GM19372 (cell line): ENCODE data around the gene MTCH1.

Experiments used
- ATAC-seq: cut with Tn5 transposase; IDR thresholded peaks from one replicate; pipeline ENCODE4 v1.9.1; 2021; ENCODE audit warnings: mild to moderate bottlenecking, low read depth, moderate library complexity; ENCODE audit not compliant: unreplicated experiment

The MTCH1 gene

DNA sequence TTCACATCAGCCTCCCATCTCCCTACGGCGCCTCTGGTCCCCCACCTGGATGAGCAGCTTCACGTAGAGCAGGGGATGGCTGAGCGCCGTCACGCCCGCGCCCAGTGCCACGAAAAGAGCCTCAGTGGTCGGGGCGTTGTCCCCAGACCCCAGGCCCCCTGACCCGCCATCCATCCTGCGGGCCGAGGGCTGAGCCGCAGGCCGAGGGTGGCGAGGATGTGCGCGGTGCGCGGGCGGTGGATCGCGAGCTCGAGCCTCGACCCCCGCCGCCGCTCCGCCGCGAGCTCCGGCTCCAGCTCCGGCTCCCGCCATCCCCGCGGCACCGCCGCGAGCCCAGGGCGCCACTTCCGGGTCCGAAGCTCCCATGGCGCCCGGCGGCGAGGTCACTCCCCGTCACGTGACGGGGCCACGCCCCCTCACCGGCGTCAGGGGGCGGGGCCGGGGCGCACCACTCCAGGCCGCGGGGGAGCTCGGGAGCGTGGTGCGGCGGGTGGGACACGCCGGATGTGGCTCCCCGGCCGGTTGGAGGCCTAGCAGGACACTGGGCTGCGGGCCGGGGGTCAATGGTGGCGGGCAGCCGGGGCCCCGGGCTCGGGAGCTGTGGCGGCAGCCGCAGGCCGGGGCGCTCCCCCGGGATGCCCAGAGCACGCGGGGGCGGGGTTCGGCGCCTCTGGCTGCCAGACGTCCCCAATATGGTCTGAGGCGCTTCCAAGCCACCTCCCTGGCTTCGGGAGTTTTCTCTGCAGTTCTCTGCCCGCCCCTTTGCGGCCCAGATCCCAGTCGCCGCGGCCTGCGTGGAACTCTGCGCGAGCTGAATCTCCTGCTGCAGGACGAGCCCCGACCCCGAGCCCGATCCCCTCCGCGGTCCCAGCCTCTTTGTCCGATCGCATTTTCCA lies at the start of gene MTCH1:
MTCH1 (minus strand) TSS at position 389 of the 896 bp plus-strand sequence; CDS start at position 366, 23 bp downstream.
- ATAC-seq, result peak; percentile 90

DNA sequence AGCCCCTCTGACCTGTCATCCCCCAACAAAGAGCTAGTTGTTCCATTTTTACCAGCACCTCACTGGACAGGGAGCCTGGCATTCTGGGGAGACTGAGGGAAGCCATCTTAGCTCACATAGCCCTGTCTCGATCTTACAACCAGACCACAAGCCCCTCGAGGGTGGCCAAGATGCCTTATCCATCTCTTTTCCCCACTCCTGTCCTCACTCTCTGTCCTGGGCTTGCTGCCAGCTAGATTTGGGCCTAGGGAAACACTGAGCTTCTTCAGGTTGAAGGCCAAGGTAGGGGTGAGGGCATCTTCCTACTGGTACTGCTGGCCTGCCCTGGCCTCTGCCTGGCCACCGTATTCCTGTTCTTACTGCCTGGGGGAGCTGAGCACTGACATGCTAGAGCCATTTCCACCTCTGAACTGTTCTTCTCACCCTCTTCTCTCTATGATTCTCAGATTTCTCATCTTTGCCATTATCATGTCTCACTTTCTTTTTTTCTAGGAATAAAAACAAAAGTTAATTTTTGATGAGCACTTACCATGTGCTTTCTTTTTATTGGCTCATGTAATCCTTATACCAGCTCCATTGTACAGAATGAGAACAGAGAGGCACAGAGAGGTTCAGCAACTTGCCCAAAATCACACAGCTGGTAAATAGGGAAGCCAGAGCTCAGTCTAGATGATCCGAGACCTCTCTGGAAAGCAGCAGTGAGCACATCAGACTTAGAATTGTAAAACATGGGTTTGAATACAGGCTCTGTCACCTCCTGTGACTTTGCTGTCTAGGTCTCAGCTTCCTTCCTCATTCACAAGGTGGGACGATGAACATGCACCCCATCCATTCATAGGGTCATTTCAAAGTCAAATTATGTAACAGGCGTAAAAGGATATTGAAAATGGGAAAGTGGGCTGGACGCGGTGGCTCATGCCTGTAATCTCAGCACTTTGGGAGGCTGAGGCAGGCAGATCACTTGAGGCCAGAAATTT lies 48.1 kb upstream of the MTCH1 start:
- no peak for ATAC-seq

DNA sequence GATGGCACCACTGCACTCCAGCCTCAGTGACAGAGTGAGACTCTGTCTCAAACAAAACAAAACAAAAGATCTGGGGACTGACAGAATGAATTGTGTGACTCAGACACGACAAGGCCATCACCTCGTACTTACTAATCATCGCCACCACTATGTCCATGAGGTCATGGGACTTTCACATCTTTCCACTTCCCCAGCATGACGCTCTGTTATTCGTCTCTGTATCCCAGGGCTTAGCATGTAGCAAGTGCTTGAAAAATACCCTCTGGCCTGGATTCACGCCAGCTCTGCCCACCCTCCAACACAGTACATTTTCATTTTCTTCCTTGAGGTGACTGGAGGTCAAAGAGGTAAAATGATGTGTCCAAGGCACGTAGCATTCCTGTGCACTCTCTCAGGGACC lies 47.3 kb upstream of the MTCH1 start:
- ATAC-seq, result no peak

- ATAC-seq, result no peak
These were observed 46.2 kb upstream of the MTCH1 start for GRCh38 chr6:37032239-37032638.

GRCh38 chr6:37030599-37030998 lies 44.6 kb upstream of the MTCH1 start:
- no peak for ATAC-seq

DNA sequence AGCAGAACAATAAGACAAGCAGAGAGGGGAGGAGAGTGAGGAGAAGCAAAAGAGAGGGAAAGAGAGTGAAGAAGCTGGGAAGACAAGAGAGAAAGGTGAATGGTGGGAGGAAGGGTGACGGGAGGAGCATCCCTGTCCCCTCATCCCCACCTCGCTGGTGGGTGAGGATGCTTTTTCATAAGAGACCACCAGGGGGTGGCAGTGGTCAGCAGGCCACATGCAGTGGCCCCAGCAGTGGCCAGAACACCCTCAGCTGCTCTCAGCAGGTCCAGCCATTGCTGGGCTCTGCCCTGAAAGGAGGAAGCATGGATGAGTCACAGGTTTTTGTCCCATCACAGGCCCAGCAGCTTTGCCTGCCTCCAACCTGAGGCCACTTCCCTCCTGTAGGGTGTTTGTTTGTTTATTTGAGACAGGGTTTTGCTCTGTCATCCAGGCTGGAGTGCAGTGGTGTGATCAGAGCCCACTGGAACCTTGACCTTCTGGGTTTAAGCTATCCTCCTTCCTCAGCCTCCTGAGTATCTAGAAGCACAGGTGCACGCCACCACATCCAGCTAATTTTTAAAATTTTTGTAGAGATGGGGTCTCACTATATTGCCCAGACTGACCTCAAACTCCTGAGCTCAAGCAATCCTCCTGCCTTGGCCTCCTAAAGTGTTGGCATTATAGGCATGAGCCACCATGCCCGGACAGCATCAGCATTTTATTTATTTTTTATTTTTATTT lies 43.4 kb upstream of the MTCH1 start:
- ATAC-seq, result no peak

GRCh38 chr6:37027811-37028469 lies 41.9 kb upstream of the MTCH1 start:
- ATAC-seq, result no peak

DNA sequence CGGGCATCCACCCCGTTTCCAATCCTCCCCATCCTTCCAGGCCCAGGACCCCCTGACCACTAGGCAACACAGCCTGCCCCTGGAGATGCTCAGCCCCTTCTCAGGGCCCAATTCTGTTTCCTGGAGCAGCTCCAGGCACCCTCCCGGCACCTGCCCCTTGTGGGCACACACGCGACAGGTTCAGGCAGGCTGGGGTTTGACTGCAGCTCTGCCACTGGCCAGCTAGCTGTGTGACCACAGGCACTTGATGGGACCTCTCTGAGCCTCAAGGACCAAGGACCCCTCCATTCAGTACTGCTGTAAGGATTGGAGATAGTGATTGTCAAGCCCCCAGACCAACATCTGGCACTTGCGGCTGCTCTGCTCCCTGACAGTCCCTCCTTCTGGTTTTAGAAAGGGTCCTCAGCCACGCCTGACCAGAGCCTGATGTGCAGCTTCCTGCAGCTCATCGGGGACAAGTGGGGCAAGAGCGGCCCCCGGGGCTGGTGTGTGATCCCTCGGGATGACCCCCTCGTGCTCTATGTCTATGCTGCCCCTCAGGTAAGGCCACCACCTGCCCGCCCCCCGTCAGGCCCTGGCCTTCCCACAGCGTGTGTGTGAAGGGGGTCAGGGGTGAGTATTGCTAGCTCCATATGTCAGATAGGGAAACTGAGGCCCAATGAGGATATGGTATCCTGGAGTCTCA lies 41.2 kb upstream of the MTCH1 start:
- ATAC-seq, result no peak

- no peak for ATAC-seq
These were observed 39.8 kb upstream of the MTCH1 start for GRCh38 chr6:37025621-37026466.

GRCh38 chr6:37024656-37025337 lies 38.8 kb upstream of the MTCH1 start:
- ATAC-seq, result no peak

DNA sequence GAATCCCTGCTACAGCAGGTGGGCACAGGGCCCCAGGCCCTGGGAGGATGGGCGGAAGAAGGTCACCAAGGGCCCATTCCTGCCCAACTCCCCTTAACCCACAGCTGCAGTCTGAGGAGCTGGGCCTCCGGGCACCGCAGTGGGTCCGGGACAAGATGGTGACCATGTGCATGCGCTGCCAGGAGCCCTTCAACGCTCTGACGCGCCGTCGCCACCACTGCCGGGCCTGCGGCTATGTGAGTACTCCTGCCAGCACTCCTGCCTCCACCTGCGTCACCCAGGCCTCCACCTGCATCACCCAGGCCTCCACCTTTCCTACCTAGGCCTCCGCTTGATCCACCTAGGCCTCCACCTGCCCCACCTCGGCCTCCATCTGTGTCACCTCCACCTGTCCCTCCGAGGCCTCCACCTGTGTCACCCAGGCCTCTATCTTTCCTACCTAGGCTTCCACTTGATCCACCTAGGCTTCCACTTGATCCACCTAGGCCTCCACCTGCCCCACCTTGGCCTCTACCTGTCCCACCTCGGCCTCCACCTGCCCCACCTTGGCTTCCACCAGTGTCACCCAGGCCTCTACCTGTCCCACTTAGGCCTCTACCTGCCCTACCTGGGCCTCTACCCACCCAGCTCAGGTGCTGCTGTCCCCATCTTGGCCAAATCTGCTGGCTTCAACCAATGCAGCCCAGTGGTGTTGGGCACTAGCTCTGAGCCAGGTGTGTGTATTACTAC lies 36.3 kb upstream of the MTCH1 start:
- ATAC-seq, result no peak

DNA sequence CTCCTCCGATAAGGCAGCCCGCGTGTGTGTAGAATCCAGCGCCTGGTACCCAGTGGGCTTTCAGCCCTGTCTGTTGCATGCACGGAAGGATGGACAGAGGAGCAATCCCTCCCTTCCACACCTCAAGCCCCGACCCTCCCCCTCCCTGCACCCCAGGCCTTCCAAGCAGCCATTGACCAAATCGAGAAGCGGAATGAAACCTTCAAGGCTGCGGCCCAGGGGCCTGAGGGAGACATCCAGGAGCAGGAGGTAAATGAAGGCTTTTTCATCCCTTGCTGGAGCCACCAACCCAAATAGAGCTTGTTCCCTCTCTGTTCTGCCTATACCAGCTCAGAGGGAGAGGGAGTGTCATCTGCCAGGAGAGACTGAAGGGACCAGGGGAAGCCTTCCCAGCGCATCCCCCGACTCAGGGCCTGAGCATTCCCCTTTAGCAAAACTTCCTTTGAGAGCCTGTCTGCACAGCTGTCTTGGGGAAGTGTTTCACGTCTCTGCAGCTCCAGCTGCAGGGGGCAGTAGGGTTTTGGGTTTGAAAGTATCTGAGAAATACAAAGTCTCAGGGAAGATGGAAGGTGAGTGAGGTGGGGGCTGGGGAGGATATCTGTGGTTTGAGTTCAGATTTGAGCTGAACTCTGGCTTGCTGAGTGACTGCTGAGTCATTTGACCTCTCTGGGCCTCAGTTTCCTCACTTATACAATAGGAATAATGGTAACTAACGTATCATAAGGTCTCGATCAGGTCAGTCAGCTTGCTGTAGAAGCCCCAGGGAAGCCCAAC lies 35.5 kb upstream of the MTCH1 start:
- no peak for ATAC-seq

DNA sequence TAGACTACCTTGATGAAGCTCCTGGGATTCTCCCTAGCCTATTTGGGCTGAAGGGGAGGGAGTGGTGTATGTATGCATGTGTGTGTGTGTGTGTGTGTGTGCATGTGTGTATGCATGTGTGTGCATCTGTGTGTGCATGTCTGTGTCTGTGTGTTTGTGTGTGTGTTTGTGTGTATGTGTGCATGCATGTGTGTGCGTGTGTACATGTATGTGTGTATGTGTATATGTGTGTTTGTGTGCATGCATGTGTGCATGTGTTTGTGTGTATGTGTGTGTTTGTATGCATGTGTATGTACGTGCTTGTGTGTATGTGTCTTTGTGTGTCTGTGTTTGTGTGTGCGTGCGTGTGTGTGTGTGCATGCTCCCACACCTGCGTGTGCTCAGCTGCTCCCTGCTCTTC lies 34.8 kb upstream of the MTCH1 start:
- ATAC-seq, result no peak

- ATAC-seq, result no peak
These were observed 34.4 kb upstream of the MTCH1 start for GRCh38 chr6:37020381-37020780.

DNA sequence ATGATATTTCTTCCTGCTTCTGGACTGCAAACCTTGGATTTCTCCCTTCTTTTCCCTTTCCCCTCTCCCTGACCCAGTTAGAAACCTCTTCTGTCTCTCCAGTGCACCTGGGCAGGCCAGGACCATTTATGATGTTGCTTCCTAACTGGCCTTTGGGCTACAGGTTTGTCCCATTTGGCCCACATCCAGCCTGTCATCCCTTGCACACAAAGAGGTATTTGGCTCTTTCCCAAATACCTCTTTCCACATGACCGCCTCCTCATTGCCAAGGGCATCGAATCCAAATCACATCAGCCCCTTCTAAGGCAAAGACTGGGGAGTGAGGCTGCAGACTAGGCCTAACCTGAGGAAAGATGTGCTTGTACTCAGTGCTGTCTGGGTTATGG lies 33.1 kb upstream of the MTCH1 start:
- ATAC-seq, result no peak

DNA sequence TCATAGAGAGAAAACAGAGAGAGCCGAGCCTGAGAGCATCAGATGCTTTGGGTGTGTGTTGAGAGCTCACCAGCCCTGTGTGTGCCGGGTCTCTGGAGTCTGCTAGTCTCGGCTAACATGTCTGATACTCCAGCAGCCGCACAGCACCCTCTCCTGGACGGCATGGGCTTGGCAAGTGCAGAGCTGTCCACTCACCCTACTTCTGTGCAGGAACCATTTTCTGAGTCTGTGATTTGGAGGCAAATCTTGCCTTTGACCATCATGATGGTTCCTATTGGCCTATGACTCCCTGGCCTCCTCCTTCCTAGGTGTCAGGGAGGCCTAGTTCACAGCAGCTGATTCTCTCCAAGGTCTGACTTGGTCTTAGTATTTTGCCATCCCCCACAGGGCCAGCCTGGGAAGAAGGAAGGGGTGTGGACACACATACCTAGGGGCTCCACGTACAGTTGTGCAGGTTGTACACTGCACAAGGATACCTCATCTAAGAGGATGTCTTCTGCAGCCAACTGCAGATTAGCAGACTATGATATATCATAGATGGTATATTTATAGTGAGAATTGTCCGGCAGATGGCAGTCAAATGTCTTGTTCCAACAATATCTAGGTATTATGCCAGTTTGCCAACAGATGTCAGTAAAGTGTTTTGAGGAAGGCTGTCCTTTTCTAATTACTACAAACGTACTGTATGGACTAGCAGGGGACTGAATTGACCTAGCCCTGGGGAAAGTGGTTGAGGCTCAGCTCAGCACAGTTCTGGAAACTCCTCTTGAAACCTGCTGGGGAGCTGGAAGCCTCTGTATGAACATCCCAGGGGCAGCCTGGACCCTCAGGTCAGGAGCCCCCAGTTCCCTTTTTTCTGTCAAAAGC lies 32.4 kb upstream of the MTCH1 start:
- peak; percentile 80 for ATAC-seq
